HepG2 (cell line): Measurements from ENCODE around the gene NSFL1C.
"Not testable (repeated sequence)": the region's sequence is repeated elsewhere in the genome, so short reads cannot be mapped to it uniquely, and the experiment has no call there.

Experiments
- CCAR2 ChIP-seq: fragments of 200-400 bp; formaldehyde crosslinking; optimal IDR thresholded peaks from 2 replicates; pipeline ENCODE3; 2018; ENCODE audit warnings: low read depth, mild to moderate bottlenecking, low read length, moderate library complexity
- HDAC1 ChIP-seq: sonication (generic); formaldehyde crosslinking; IDR thresholded peaks from 2 replicates; pipeline ENCODE4 v1.5.1; 2020; ENCODE audit warnings: mild to moderate bottlenecking, missing genetic modification reagents
- HNRNPUL1 ChIP-seq: fragments of 200-400 bp; formaldehyde crosslinking; IDR thresholded peaks from 2 replicates; pipeline ENCODE4 v1.6.1; 2017; ENCODE audit warnings: low read depth, mild to moderate bottlenecking, low read length, moderate library complexity
- ISX ChIP-seq: sonication (generic); formaldehyde crosslinking; conservative IDR thresholded peaks from 2 replicates; pipeline ENCODE4 v1.5.0; 2020; ENCODE audit warnings: missing genetic modification reagents
- MAZ ChIP-seq, 2 experiments: sonication (generic) in 1 of 2; formaldehyde crosslinking in 1 of 2; IDR thresholded peaks; 2 replicates each; pipeline versions ENCODE4 v1.5.0 to v1.6.1; 2012 to 2020; ENCODE audit warnings: low read depth in 2 of 2, mild to moderate bottlenecking in 2 of 2, borderline replicate concordance in 1 of 2, improper control_type of control experiment in 1 of 2, low read length in 1 of 2, missing genetic modification reagents in 1 of 2, moderate library complexity in 1 of 2
- SSRP1 ChIP-seq: IDR thresholded peaks from 2 replicates; pipeline ENCODE4 v1.6.1; 2016; ENCODE audit warnings: control low read depth
- ZNF274 ChIP-seq: sonication (generic); formaldehyde crosslinking; IDR thresholded peaks from 2 replicates; pipeline ENCODE4 v1.5.1; 2020; ENCODE audit warnings: mild to moderate bottlenecking, missing genetic modification reagents
- TF ChIP-seq, protein P1 (sequence below): sonication (generic); formaldehyde crosslinking; IDR thresholded peaks from 2 replicates; pipeline ENCODE4 v1.5.0; 2020; ENCODE audit warnings: mild to moderate bottlenecking, missing genetic modification reagents, moderate library complexity
- TF ChIP-seq, protein P2 (sequence below): sonication (generic); formaldehyde crosslinking; IDR thresholded peaks from 2 replicates; pipeline ENCODE4 v1.8.1; 2023; ENCODE audit warnings: mild to moderate bottlenecking, missing genetic modification reagents, borderline replicate concordance
- TF ChIP-seq, protein P3 (sequence below): sonication (generic); formaldehyde crosslinking; IDR thresholded peaks from 2 replicates; pipeline ENCODE4 v1.8.1; 2022; ENCODE audit warnings: low read depth, mild to moderate bottlenecking, missing genetic modification reagents
- TF ChIP-seq, protein P4 (sequence below): sonication (generic); formaldehyde crosslinking; IDR thresholded peaks from 2 replicates; pipeline ENCODE4 v1.8.1; 2023; ENCODE audit warnings: mild to moderate bottlenecking, missing genetic modification reagents

DNA sequence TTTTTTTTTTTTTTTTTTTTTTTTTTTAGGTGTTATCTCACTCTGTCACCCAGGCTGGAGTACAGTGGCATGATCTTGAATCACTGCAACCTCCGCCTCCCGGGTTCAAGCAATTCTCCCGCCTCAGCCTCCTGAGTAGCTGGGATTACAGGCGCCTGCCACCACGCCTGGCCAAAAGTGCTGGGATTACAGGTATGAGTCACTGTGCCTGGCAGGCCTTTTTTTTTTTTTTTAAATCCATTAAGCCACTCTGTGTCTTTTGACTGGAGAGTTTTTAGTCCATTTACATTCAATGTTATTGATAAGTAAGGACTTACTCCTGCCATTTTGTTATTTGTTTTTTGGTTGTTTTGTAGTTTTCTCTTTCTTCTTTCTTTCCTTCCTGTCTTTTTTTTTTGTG is 30.7 kb upstream of the NSFL1C start:
- TF ChIP-seq, protein P1, sequence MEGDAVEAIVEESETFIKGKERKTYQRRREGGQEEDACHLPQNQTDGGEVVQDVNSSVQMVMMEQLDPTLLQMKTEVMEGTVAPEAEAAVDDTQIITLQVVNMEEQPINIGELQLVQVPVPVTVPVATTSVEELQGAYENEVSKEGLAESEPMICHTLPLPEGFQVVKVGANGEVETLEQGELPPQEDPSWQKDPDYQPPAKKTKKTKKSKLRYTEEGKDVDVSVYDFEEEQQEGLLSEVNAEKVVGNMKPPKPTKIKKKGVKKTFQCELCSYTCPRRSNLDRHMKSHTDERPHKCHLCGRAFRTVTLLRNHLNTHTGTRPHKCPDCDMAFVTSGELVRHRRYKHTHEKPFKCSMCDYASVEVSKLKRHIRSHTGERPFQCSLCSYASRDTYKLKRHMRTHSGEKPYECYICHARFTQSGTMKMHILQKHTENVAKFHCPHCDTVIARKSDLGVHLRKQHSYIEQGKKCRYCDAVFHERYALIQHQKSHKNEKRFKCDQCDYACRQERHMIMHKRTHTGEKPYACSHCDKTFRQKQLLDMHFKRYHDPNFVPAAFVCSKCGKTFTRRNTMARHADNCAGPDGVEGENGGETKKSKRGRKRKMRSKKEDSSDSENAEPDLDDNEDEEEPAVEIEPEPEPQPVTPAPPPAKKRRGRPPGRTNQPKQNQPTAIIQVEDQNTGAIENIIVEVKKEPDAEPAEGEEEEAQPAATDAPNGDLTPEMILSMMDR (CRISPR knock-in tag) = not testable (repeated sequence)
- TF ChIP-seq MAZ (IDR thresholded peaks at IDR 0.05; ENCODE audit: borderline replicate concordance, low read depth, low read length); MAZ (CRISPR knock-in tag; IDR thresholded peaks at IDR 0.05; ENCODE audit: low read depth); CCAR2; ISX (CRISPR knock-in tag); HDAC1 (CRISPR knock-in tag); SSRP1 (CRISPR knock-in tag); ZNF274 (CRISPR knock-in tag); HNRNPUL1: not testable (repeated sequence)
- TF ChIP-seq, protein P2, sequence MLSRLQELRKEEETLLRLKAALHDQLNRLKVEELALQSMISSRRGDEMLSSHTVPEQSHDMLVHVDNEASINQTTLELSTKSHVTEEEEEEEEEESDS = not testable (repeated sequence)
- TF ChIP-seq, protein P3, sequence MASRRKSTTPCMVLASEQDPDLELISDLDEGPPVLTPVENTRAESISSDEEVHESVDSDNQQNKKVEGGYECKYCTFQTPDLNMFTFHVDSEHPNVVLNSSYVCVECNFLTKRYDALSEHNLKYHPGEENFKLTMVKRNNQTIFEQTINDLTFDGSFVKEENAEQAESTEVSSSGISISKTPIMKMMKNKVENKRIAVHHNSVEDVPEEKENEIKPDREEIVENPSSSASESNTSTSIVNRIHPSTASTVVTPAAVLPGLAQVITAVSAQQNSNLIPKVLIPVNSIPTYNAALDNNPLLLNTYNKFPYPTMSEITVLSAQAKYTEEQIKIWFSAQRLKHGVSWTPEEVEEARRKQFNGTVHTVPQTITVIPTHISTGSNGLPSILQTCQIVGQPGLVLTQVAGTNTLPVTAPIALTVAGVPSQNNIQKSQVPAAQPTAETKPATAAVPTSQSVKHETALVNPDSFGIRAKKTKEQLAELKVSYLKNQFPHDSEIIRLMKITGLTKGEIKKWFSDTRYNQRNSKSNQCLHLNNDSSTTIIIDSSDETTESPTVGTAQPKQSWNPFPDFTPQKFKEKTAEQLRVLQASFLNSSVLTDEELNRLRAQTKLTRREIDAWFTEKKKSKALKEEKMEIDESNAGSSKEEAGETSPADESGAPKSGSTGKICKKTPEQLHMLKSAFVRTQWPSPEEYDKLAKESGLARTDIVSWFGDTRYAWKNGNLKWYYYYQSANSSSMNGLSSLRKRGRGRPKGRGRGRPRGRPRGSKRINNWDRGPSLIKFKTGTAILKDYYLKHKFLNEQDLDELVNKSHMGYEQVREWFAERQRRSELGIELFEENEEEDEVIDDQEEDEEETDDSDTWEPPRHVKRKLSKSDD (CRISPR knock-in tag) = not testable (repeated sequence)
- TF ChIP-seq, protein P4, sequence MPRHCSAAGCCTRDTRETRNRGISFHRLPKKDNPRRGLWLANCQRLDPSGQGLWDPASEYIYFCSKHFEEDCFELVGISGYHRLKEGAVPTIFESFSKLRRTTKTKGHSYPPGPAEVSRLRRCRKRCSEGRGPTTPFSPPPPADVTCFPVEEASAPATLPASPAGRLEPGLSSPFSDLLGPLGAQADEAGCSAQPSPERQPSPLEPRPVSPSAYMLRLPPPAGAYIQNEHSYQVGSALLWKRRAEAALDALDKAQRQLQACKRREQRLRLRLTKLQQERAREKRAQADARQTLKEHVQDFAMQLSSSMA (CRISPR knock-in tag) = not testable (repeated sequence)
